Liver (tissue), 3 donors: ENCODE results near the gene PDE10A.

ENCODE experiments used
- ATF3 ChIP-seq: IDR thresholded peaks from 2 replicates; pipeline ENCODE4 v1.6.1; 2016; ENCODE audit warnings: antibody characterized with exemption
- CTCF ChIP-seq: fragments of 150-350 bp; IDR thresholded peaks from 2 replicates; pipeline ENCODE4 v1.5.1; 2017; ENCODE audit warnings: improper control_type of control experiment, low read depth, low read length; ENCODE audit not compliant: missing input control
- EGR1 ChIP-seq, 2 donors: IDR thresholded peaks; 2 replicates each; pipeline ENCODE4 v1.6.1; 2016 to 2018; ENCODE audit warnings: antibody characterized with exemption in 2 of 2, low read depth in 2 of 2
- GABPA ChIP-seq, 2 donors: IDR thresholded peaks in 1 of 2; conservative IDR thresholded peaks in 1 of 2; 2 replicates each; pipeline ENCODE4 v1.6.1; 2016; ENCODE audit warnings: antibody characterized with exemption in 2 of 2, mild to moderate bottlenecking in 1 of 2, moderate library complexity in 1 of 2
- JUND ChIP-seq, 2 donors: IDR thresholded peaks; 2 replicates each; pipeline ENCODE4 v1.6.1; 2016; ENCODE audit warnings: antibody characterized with exemption in 2 of 2
- MAX ChIP-seq: IDR thresholded peaks from 2 replicates; pipeline ENCODE4 v1.6.1; 2016; ENCODE audit warnings: antibody characterized with exemption
- RAD21 ChIP-seq, 2 donors: IDR thresholded peaks; 2 replicates each; pipeline ENCODE4 v1.6.1; 2016; ENCODE audit warnings: antibody characterized with exemption in 2 of 2, mild to moderate bottlenecking in 2 of 2
- SP1 ChIP-seq: IDR thresholded peaks from 2 replicates; pipeline ENCODE4 v1.6.1; 2018; ENCODE audit warnings: antibody characterized with exemption, mild to moderate bottlenecking
- TAF1 ChIP-seq: conservative IDR thresholded peaks from 2 replicates; pipeline ENCODE4 v1.6.1; 2016; ENCODE audit warnings: antibody characterized with exemption, mild to moderate bottlenecking
- YY1 ChIP-seq: IDR thresholded peaks from 2 replicates; pipeline ENCODE4 v1.6.1; 2016; ENCODE audit warnings: antibody characterized with exemption, mild to moderate bottlenecking
- donor health status: healthy.
- donor health status: healthy.

GRCh38 chr6:165692106-165692653, 29.1 kb upstream of the PDE10A start:
- TF ChIP-seq CTCF (no peak), SP1 (no peak), JUND (IDR thresholded peaks at IDR 0.05) (no peak), RAD21 (IDR thresholded peaks at IDR 0.05) (no peak), EGR1 (IDR thresholded peaks at IDR 0.05; ENCODE audit: low read depth in 2 of 2) (no peak), TAF1 (no peak), MAX (no peak), GABPA (IDR thresholded peaks at IDR 0.05 in 1 of 2, conservative IDR thresholded peaks at IDR 0.05 in 1 of 2) (no peak), YY1 (no peak), ATF3 (no peak)
